ENCODE data around the gene GUCY2C.
A peak's percentile ranks its signal among the peaks of the same experiment; 100 is the strongest.

The GUCY2C gene

GRCh38 chr12:14619741-14620501, 76.5 kb downstream of the GUCY2C start:
- no peak for TF ChIP-seq CTCF (IDR thresholded peaks at IDR 0.05; ENCODE audit: low read depth, low read length)
- H3K9me3 ChIP-seq (ENCODE audit: severe bottlenecking): peaks cover 2% of the 10 kb centered on the region
- H3K27me3 ChIP-seq (ENCODE audit: insufficient read depth, low read depth, severe bottlenecking): no peaks in the 10 kb centered on the region
- no peak for DNase-seq
- H3K36me3 ChIP-seq: no peaks in the 10 kb centered on the region
- no peak overlapping the region for H3K27ac ChIP-seq
- no peak overlapping the region for H3K4me3 ChIP-seq (ENCODE audit: low read depth, low read length)

DNA sequence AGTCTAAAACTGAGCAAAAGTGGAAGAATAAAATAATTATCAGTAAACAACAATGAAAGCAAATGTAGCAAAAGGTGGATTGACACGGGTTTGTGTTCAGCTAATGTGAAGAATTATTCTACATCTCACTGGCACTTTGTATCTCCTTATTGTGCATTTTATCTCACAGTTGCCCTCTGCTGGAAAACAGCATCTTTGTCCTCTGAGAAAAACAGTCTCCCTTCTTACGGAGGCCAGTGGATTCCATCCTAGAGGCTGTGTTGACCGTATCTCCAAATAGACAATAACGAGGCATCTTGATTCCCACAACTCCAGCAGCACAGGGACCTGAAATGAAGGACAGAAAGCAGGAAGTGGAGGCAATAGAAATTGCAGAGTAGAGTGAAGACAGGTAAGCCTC, 77.4 kb downstream of the GUCY2C start:
- peak; percentile 45; the same call in 1 of the 2 replicates for TF ChIP-seq CTCF (IDR thresholded peaks at IDR 0.05; ENCODE audit: low read depth, low read length)
- Histone ChIP-seq H3K27ac (no peak overlapping the region), H3K9me3 (ENCODE audit: severe bottlenecking) (no peaks in the 10 kb centered on the region), H3K4me3 (ENCODE audit: low read depth, low read length) (no peak overlapping the region), H3K27me3 (ENCODE audit: insufficient read depth, low read depth, severe bottlenecking) (no peaks in the 10 kb centered on the region), H3K36me3 (no peaks in the 10 kb centered on the region)
- peak; percentile 16 for DNase-seq

GRCh38 chr12:14614704-14615121, 81.7 kb downstream of the GUCY2C start:
- Histone ChIP-seq H3K36me3 (no peaks in the 10 kb centered on the region), H3K9me3 (ENCODE audit: severe bottlenecking) (no peaks in the 10 kb centered on the region), H3K27me3 (ENCODE audit: insufficient read depth, low read depth, severe bottlenecking) (no peaks in the 10 kb centered on the region), H3K4me3 (ENCODE audit: low read depth, low read length) (no peak overlapping the region), H3K27ac (no peak overlapping the region)
- no peak for TF ChIP-seq CTCF (IDR thresholded peaks at IDR 0.05; ENCODE audit: low read depth, low read length)
- no peak for DNase-seq

- no peak for DNase-seq
- Histone ChIP-seq H3K27me3 (ENCODE audit: insufficient read depth, low read depth, severe bottlenecking) (no peaks in the 10 kb centered on the region), H3K36me3 (no peaks in the 10 kb centered on the region), H3K27ac (no peak overlapping the region), H3K4me3 (ENCODE audit: low read depth, low read length) (no peak overlapping the region), H3K9me3 (ENCODE audit: severe bottlenecking) (no peaks in the 10 kb centered on the region)
- no peak for TF ChIP-seq CTCF (IDR thresholded peaks at IDR 0.05; ENCODE audit: low read depth, low read length)
Observed at GRCh38 chr12:14613718-14614117, 82.7 kb downstream of the GUCY2C start.

DNA sequence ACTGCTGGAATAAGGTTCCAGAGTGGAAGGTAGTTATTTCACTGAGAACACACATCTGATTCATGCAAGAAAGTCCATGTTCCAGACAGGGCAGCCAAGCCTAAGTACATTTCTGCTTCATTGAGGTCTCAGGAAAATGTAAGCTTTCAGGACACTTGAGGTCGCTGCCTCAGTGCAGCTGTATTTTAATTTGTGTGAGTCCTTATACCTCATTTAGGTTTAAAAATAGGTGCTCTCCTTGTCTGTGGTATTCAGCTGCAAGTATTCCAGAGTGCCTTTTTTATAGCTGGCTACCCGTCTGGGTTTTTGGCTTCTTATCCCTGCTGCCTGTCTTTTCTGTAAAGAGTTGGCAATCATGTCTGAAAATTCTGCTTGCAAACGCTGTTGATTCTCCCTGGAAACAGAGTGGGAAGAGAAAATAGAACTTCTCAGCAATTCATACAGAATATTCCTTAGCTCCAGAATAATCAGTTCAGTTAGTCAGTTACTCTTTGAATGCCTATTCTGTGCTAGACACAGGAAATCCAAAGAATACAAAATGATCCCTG, 83.4 kb downstream of the GUCY2C start:
- no peak for DNase-seq
- H3K36me3 ChIP-seq: no peaks in the 10 kb centered on the region
- H3K4me3 ChIP-seq (ENCODE audit: low read depth, low read length): no peak overlapping the region
- no peaks in the 10 kb centered on the region for H3K27me3 ChIP-seq (ENCODE audit: insufficient read depth, low read depth, severe bottlenecking)
- H3K27ac ChIP-seq: no peak overlapping the region
- no peak for TF ChIP-seq CTCF (IDR thresholded peaks at IDR 0.05; ENCODE audit: low read depth, low read length)
- no peaks in the 10 kb centered on the region for H3K9me3 ChIP-seq (ENCODE audit: severe bottlenecking)
